B cell (primary cell): Measurements from ENCODE around the gene PCDHB10. TPM values are rescaled to one million over a fixed set of nuclear protein-coding genes. Genes with fewer than 3 reads are reported as not detected.
"Not testable (repeated sequence)": the region's sequence is repeated elsewhere in the genome, so short reads cannot be mapped to it uniquely, and the experiment has no call there.

Source experiments
- ATAC-seq: fragments of 200-7000 bp; cut with Tn5 transposase; one replicate; pipeline ENCODE4 v1.10.0; 2021; ENCODE audit warnings: low read depth, mild to moderate bottlenecking, moderate number of reproducible peaks, moderate library complexity
- CTCF ChIA-PET: fragments of 350-600 bp; sonication (Branson Sonifier 250); formaldehyde crosslinking; loops from one replicate; lab custom pipeline; 2021; ENCODE audit warnings: antibody characterized with exemption, inconsistent platforms; lab: Charles Lee
- POLR2A ChIA-PET: fragments of 350-600 bp; sonication (Branson Sonifier 250); formaldehyde crosslinking; loops from one replicate; lab custom pipeline; 2021; ENCODE audit warnings: antibody characterized with exemption; lab: Charles Lee
- DNase-seq: peaks from one replicate; pipeline ENCODE4 v3.0.0; 2013
- H2AFZ ChIP-seq: 2 replicates; pipeline ENCODE4 v1.6.1; 2012; ENCODE audit warnings: mild to moderate bottlenecking, low read depth, low read length; ENCODE audit not compliant: insufficient read depth, poor library complexity, severe bottlenecking
- H3K27ac ChIP-seq, 2 donors: 1 replicate in 1 of 2; 2 replicates in 1 of 2; pipeline ENCODE4 v1.5.1; 2012 to 2013; ENCODE audit warnings: low read length in 2 of 2, mild to moderate bottlenecking in 2 of 2, moderate library complexity in 1 of 2
- H3K27me3 ChIP-seq, 4 experiments: fragments of 200-600 bp in 1 of 4; sonication (generic) in 1 of 4; replicated peaks in 1 of 4; 1 replicate in 2 of 4; 2 replicates in 2 of 4; pipeline versions ENCODE4 v1.6.1 to v1.7.0; 2013 to 2016; ENCODE audit warnings: low read length in 3 of 4, mild to moderate bottlenecking in 2 of 4, mixed read lengths in 1 of 4, moderate library complexity in 1 of 4; ENCODE audit not compliant: insufficient read depth in 4 of 4, control insufficient read depth in 3 of 4; ENCODE audit errors: control extremely low read depth in 1 of 4
- H3K36me3 ChIP-seq, 2 experiments: replicated peaks in 1 of 2; 1 replicate in 1 of 2; 2 replicates in 1 of 2; pipeline versions ENCODE4 v1.6.1 to v1.7.1; 2013; ENCODE audit warnings: low read length in 1 of 2; ENCODE audit not compliant: insufficient read depth in 2 of 2, control insufficient read depth in 1 of 2; ENCODE audit errors: control extremely low read depth in 1 of 2, extremely low read depth in 1 of 2
- H3K4me1 ChIP-seq, 2 donors: fragments of 200-600 bp in 1 of 2; sonication (generic) in 1 of 2; 1 replicate in 1 of 2; 2 replicates in 1 of 2; pipeline versions ENCODE4 v1.5.1 to v1.6.1; 2013 to 2017; ENCODE audit warnings: low read length in 2 of 2; ENCODE audit not compliant: control insufficient read depth in 2 of 2, insufficient read depth in 2 of 2
- H3K4me2 ChIP-seq: replicated peaks from 2 replicates; pipeline ENCODE3; 2012; ENCODE audit warnings: mild to moderate bottlenecking, low read depth, low read length; ENCODE audit not compliant: poor library complexity, severe bottlenecking
- H3K4me3 ChIP-seq, 5 experiments: fragments of 200-600 bp in 1 of 5; sonication (generic) in 1 of 5; 1 replicate in 3 of 5; 2 replicates in 2 of 5; pipeline versions ENCODE4 v1.5.1 to v1.7.0; 2011 to 2016; ENCODE audit warnings: low read length in 4 of 5, mild to moderate bottlenecking in 4 of 5, low read depth in 2 of 5, control low read depth in 1 of 5, moderate library complexity in 1 of 5; ENCODE audit not compliant: insufficient read depth in 1 of 5; ENCODE audit errors: control extremely low read depth in 1 of 5, extremely low read depth in 1 of 5
- H3K79me2 ChIP-seq: fragments of 200-600 bp; sonication (generic); one replicate; pipeline ENCODE4 v1.6.0; 2016; ENCODE audit warnings: low read length; ENCODE audit not compliant: control insufficient read depth, insufficient read depth
- H3K9ac ChIP-seq: fragments of 200-600 bp; sonication (generic); 2 replicates; pipeline ENCODE4 v1.6.1; 2017; ENCODE audit warnings: mild to moderate bottlenecking, low read length, moderate library complexity
- H3K9me3 ChIP-seq, 3 donors: one replicate each; pipeline versions ENCODE4 v1.6.1 to v1.7.1; 2013; ENCODE audit warnings: low read length in 2 of 3; ENCODE audit not compliant: control insufficient read depth in 2 of 3, insufficient read depth in 1 of 3; ENCODE audit errors: control extremely low read depth in 1 of 3
- H4K20me1 ChIP-seq: 2 replicates; pipeline ENCODE4 v1.6.0; 2012; ENCODE audit warnings: mild to moderate bottlenecking, low read length; ENCODE audit not compliant: insufficient read depth, control insufficient read depth, poor library complexity, severe bottlenecking
- H3K27ac Mint-ChIP-seq: one replicate; pipeline ENCODE4 v1.8.0; 2021; ENCODE audit warnings: mixed read lengths
- H3K27me3 Mint-ChIP-seq: one replicate; pipeline ENCODE4 v1.8.0; 2021; ENCODE audit warnings: mixed read lengths
- H3K4me1 Mint-ChIP-seq: one replicate; pipeline ENCODE4 v1.8.0; 2021; ENCODE audit warnings: mixed read lengths
- H3K4me3 Mint-ChIP-seq: one replicate; pipeline ENCODE4 v1.8.0; 2021; ENCODE audit warnings: mixed read lengths
- H3K9me3 Mint-ChIP-seq: one replicate; pipeline ENCODE4 v1.8.0; 2022; ENCODE audit warnings: mixed read lengths; ENCODE audit not compliant: insufficient read depth
- CTCF ChIP-seq: fragments of 200-600 bp; IDR thresholded peaks from one replicate; pipeline ENCODE4 v1.8.0; 2022; ENCODE audit warnings: antibody characterized with exemption, mild to moderate bottlenecking
- EZH2 ChIP-seq: IDR thresholded peaks from 2 replicates; pipeline ENCODE4 v1.6.1; 2012; ENCODE audit warnings: borderline replicate concordance, low read depth, mild to moderate bottlenecking, moderate library complexity, low read length; ENCODE audit not compliant: insufficient read depth, poor library complexity, severe bottlenecking
- WGBS: methylation state at CpG from one replicate; pipeline ENCODE4 v1.1.5; 2013; ENCODE audit warnings: missing lambda C conversion rate; ENCODE audit not compliant: insufficient coverage; 5-methylcytosine and 5-hydroxymethylcytosine counted together
- intact Hi-C: fragments of 100-400 bp; cut with micrococcal nuclease; formaldehyde crosslinking; loops from one replicate; pipeline ENCODE4 v1.10.0; 2022
- polyA plus RNA-seq: library from polyadenylated mRNA; depleted of rRNA; stranded (reverse); fragments of >200 nt; gene quantifications from 2 replicates; pipeline ENCODE4 v1.2.3, GENCODE V29; 2012
- total RNA-seq, 2 donors: library from RNA; stranded (reverse); fragments of 120-200 nt in 1 of 2; gene quantifications; 1 replicate in 1 of 2; 2 replicates in 1 of 2; pipeline versions ENCODE4 v1.2.3 to v1.2.4, GENCODE V29; 2013 to 2022

Gene PCDHB10
- total and polyA plus RNA-seq, 2 donors (not counting 1 experiment from before 2014, with no cell fraction given) = not detected

- Histone ChIP-seq H3K9me3 (peaks cover 0 to 8% (median 0%) of the 10 kb centered on the region in 3 donors), H3K4me1 (no peaks in the 10 kb centered on the region), H4K20me1 (no peaks in the 10 kb centered on the region), H3K4me2 (no peak within 1 kb of the TSS), H2AFZ (no peak within 1 kb of the TSS), H3K4me3 (no peak within 1 kb of the TSS), H3K36me3 (no peaks in the 10 kb centered on the region), H3K79me2 (no peaks in the 10 kb centered on the region), H3K27me3 (peaks cover 0 to 19% (median 12%) of the 10 kb centered on the region in 4 experiments), H3K27ac (no peak within 1 kb of the TSS), H3K9ac (no peak within 1 kb of the TSS)
- Mint-ChIP-seq H3K4me1 (no peaks in the 10 kb centered on the region), H3K27me3 (peaks cover 45% of the 10 kb centered on the region), H3K9me3 (no peaks in the 10 kb centered on the region), H3K4me3 (no peak within 1 kb of the TSS), H3K27ac (no peak within 1 kb of the TSS)
- ATAC-seq (no peak), DNase-seq (no peak)
- CTCF ChIA-PET = interaction anchor here (1.0 kb wide), 1 partner anchor 315 kb away, joined by 3 read pairs; no protein-coding TSS in a partner anchor
- intact Hi-C loops = no loop called here
- WGBS = 46% methylated on average over 7 of the region's 11 CpGs
- TF ChIP-seq CTCF (no peak), EZH2 (no peak)
- POLR2A ChIA-PET = no interaction called here
These were observed 16.3 kb downstream of the PCDHB10 start, which contains the start of gene PCDHB12 for GRCh38 chr5:141208478-141208877. TSS of gene PCDHB12 (plus strand) at chr5:141208719. CDS start at chr5:141208908, 189 bp downstream.

GRCh38 chr5:141210281-141210680 is 18.1 kb downstream of the PCDHB10 start:
- H3K4me1 ChIP-seq, H3K4me2 ChIP-seq, H3K9ac ChIP-seq, H3K4me1 Mint-ChIP-seq, H2AFZ ChIP-seq, H3K4me3 Mint-ChIP-seq, DNase-seq, H3K27ac Mint-ChIP-seq, POLR2A ChIA-PET, H3K4me3 ChIP-seq, H3K36me3 ChIP-seq, H3K27ac ChIP-seq, H4K20me1 ChIP-seq, H3K9me3 Mint-ChIP-seq, ATAC-seq, intact Hi-C loops, CTCF ChIA-PET, H3K79me2 ChIP-seq: not testable (repeated sequence)
- Histone ChIP-seq H3K9me3 (peaks cover 0 to 11% (median 4%) of the 10 kb centered on the region in 3 donors), H3K27me3 (peaks cover 0 to 19% (median 11%) of the 10 kb centered on the region in 4 experiments)
- WGBS = 49% methylated on average over 21 of the region's 39 CpGs
- peaks cover 48% of the 10 kb centered on the region for H3K27me3 Mint-ChIP-seq

GRCh38 chr5:141210849-141211248 is 18.7 kb downstream of the PCDHB10 start:
- H3K27ac Mint-ChIP-seq, CTCF ChIA-PET, H3K4me3 Mint-ChIP-seq, H3K4me1 Mint-ChIP-seq, ATAC-seq, H3K9ac ChIP-seq, H3K9me3 Mint-ChIP-seq, H3K4me1 ChIP-seq, H3K79me2 ChIP-seq, DNase-seq, H3K4me2 ChIP-seq, H3K4me3 ChIP-seq, POLR2A ChIA-PET, H4K20me1 ChIP-seq, H3K36me3 ChIP-seq, intact Hi-C loops, H2AFZ ChIP-seq, H3K27ac ChIP-seq: not testable (repeated sequence)
- H3K27me3 Mint-ChIP-seq = peaks cover 48% of the 10 kb centered on the region
- H3K27me3 ChIP-seq = peaks cover 0 to 15% (median 11%) of the 10 kb centered on the region in 4 experiments
- peaks cover 0 to 16% (median 4%) of the 10 kb centered on the region in 3 donors for H3K9me3 ChIP-seq
- 22% methylated on average over 11 of the region's 27 CpGs for WGBS
